GM18519 (cell line): ENCODE results near the gene MRPL55.
"Not testable (repeated sequence)": the region's sequence is repeated elsewhere in the genome, so short reads cannot be mapped to it uniquely, and the experiment has no call there.

Experiments
- ATAC-seq: cut with Tn5 transposase; IDR thresholded peaks from one replicate; pipeline ENCODE4 v1.9.1; 2021; ENCODE audit warnings: mild to moderate bottlenecking, moderate library complexity; ENCODE audit not compliant: unreplicated experiment, low FRiP score

The MRPL55 gene

GRCh38 chr1:228125185-228125584, 16.1 kb upstream of the MRPL55 start:
- no peak for ATAC-seq

GRCh38 chr1:228123505-228123904, 14.4 kb upstream of the MRPL55 start:
- ATAC-seq: no peak

- no peak for ATAC-seq
Observed at GRCh38 chr1:228122921-228123441, 13.9 kb upstream of the MRPL55 start.

- ATAC-seq: no peak
Observed at GRCh38 chr1:228120857-228121489, 11.9 kb upstream of the MRPL55 start.

GRCh38 chr1:228120351-228120750, 11.3 kb upstream of the MRPL55 start:
- ATAC-seq: no peak

GRCh38 chr1:228118040-228118439, 8.9 kb upstream of the MRPL55 start:
- ATAC-seq: no peak

- no peak for ATAC-seq
Observed at GRCh38 chr1:228117335-228117734, 8.2 kb upstream of the MRPL55 start.

GRCh38 chr1:228114827-228115226, 5.7 kb upstream of the MRPL55 start:
- ATAC-seq: no peak

GRCh38 chr1:228112617-228113016, 3.5 kb upstream of the MRPL55 start:
- no peak for ATAC-seq

GRCh38 chr1:228112167-228112566, 3.1 kb upstream of the MRPL55 start:
- no peak for ATAC-seq

GRCh38 chr1:228111315-228111714, 2.2 kb upstream of the MRPL55 start:
- ATAC-seq: not testable (repeated sequence)

- no peak for ATAC-seq
Observed at GRCh38 chr1:228110556-228110955, 1.5 kb upstream of the MRPL55 start.

GRCh38 chr1:228109962-228110488, 926 bp upstream of the MRPL55 start:
- no peak for ATAC-seq

- ATAC-seq: no peak
Observed at GRCh38 chr1:228108742-228109072, 392 bp downstream of the MRPL55 start.

GRCh38 chr1:228108055-228108690, 926 bp downstream of the MRPL55 start:
- no peak for ATAC-seq

- ATAC-seq: no peak
Observed at GRCh38 chr1:228107636-228108035, 1.5 kb downstream of the MRPL55 start.

- no peak for ATAC-seq
Observed at GRCh38 chr1:228106800-228107054, 2.4 kb downstream of the MRPL55 start.

- no peak for ATAC-seq
Observed at GRCh38 chr1:228105996-228106799, 2.9 kb downstream of the MRPL55 start.

GRCh38 chr1:228105270-228105995, 3.7 kb downstream of the MRPL55 start:
- ATAC-seq: no peak

- no peak for ATAC-seq
Observed at GRCh38 chr1:228104526-228105269, 4.4 kb downstream of the MRPL55 start.
